Activated B cell treated with CpG ODN at 0.5 μM for 24 hours (primary cell): ENCODE results near the gene FANCC. TPM values are rescaled to one million over a fixed set of nuclear protein-coding genes. Genes with fewer than 3 reads are reported as not detected.
"Not testable (repeated sequence)": the region's sequence is repeated elsewhere in the genome, so short reads cannot be mapped to it uniquely, and the experiment has no call there.

Source experiments
- ATAC-seq: fragments of 200-7000 bp; cut with Tn5 transposase; one replicate; pipeline ENCODE4 v1.10.0; 2021; ENCODE audit warnings: low read depth, mild to moderate bottlenecking, moderate library complexity
- CTCF ChIA-PET: fragments of 350-600 bp; sonication (Branson Sonifier 250); formaldehyde crosslinking; loops from one replicate; lab custom pipeline; 2021; ENCODE audit warnings: antibody characterized with exemption; lab: Charles Lee
- POLR2A ChIA-PET: fragments of 350-600 bp; sonication (Branson Sonifier 250); formaldehyde crosslinking; loops from one replicate; lab custom pipeline; 2021; ENCODE audit warnings: antibody characterized with exemption; lab: Charles Lee
- DNase-seq: peaks from one replicate; pipeline ENCODE4 v3.0.0; 2022
- H3K27ac Mint-ChIP-seq: one replicate; pipeline ENCODE4 v1.8.0; 2020; ENCODE audit warnings: mixed read lengths
- H3K27me3 Mint-ChIP-seq: one replicate; pipeline ENCODE4 v1.8.0; 2021; ENCODE audit warnings: mixed read lengths
- H3K36me3 Mint-ChIP-seq: one replicate; pipeline ENCODE4 v1.8.0; 2021; ENCODE audit warnings: low read depth, mixed read lengths
- H3K4me1 Mint-ChIP-seq: one replicate; pipeline ENCODE4 v1.8.0; 2021; ENCODE audit warnings: mixed read lengths
- H3K4me3 Mint-ChIP-seq: one replicate; pipeline ENCODE4 v1.8.0; 2020; ENCODE audit warnings: mild to moderate bottlenecking, mixed read lengths
- H3K9me3 Mint-ChIP-seq: one replicate; pipeline ENCODE4 v1.8.0; 2020; ENCODE audit warnings: mixed read lengths
- intact Hi-C: fragments of 100-400 bp; cut with micrococcal nuclease; formaldehyde crosslinking; loops from one replicate; pipeline ENCODE4 v1.15.1; 2024
- total RNA-seq: library from RNA; stranded (reverse); gene quantifications from 2 replicates; pipeline ENCODE4 v1.2.3, GENCODE V29; 2022
- TF ChIP-seq, protein P1 (sequence below): fragments of 200-600 bp; IDR thresholded peaks from one replicate; pipeline ENCODE4 v1.8.0; 2022; ENCODE audit warnings: antibody characterized with exemption, mild to moderate bottlenecking

FANCC gene
- total RNA-seq, 1 donor from 2014 or later = 11.4 TPM

- H3K4me1 Mint-ChIP-seq = peaks cover 12% of the 10 kb centered on the region
- H3K4me3 Mint-ChIP-seq = no peak overlapping the region
- no peak for DNase-seq
- H3K36me3 Mint-ChIP-seq = peaks cover 10% of the 10 kb centered on the region
- POLR2A ChIA-PET = no interaction called here
- TF ChIP-seq, protein P1, sequence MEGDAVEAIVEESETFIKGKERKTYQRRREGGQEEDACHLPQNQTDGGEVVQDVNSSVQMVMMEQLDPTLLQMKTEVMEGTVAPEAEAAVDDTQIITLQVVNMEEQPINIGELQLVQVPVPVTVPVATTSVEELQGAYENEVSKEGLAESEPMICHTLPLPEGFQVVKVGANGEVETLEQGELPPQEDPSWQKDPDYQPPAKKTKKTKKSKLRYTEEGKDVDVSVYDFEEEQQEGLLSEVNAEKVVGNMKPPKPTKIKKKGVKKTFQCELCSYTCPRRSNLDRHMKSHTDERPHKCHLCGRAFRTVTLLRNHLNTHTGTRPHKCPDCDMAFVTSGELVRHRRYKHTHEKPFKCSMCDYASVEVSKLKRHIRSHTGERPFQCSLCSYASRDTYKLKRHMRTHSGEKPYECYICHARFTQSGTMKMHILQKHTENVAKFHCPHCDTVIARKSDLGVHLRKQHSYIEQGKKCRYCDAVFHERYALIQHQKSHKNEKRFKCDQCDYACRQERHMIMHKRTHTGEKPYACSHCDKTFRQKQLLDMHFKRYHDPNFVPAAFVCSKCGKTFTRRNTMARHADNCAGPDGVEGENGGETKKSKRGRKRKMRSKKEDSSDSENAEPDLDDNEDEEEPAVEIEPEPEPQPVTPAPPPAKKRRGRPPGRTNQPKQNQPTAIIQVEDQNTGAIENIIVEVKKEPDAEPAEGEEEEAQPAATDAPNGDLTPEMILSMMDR = no peak
- H3K9me3 Mint-ChIP-seq = peaks cover 14% of the 10 kb centered on the region
- H3K27ac Mint-ChIP-seq = no peak overlapping the region
- no peak for ATAC-seq
- intact Hi-C loops = no loop called here
- CTCF ChIA-PET = no interaction called here
- no peaks in the 10 kb centered on the region for H3K27me3 Mint-ChIP-seq
These were observed 40.0 kb downstream of the FANCC start for GRCh38 chr9:95277509-95277908.

DNA sequence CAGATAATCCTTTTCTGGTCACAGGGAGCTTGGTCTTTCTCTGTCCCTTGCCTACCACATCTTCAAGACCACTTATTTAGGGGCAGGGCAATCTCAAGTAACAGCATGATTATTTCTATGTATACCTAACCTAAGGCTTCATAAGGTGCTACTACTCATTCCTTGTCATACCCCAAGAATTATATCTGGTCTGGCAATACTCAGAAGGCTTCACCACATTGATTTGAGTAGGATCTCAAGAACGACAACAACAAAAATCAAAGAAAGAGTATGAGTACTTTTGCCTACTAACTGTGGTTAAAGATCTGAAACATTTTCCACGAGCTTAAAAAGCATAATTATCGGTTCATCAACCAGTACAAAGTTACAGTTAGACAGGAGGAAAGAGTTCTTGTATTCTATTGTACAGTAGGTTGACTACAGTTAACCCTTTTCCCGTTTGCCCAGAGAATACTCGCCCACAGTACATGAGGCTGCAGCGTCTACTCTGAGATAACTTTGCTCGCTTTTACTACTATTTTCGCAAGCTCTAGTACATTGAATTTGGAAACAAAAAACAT, 41.0 kb downstream of the FANCC start:
- Mint-ChIP-seq H3K9me3 (peaks cover 11% of the 10 kb centered on the region), H3K36me3 (peaks cover 10% of the 10 kb centered on the region), H3K4me3 (no peak overlapping the region), H3K4me1 (peaks cover 12% of the 10 kb centered on the region), H3K27me3 (no peaks in the 10 kb centered on the region), H3K27ac (no peak overlapping the region)
- TF ChIP-seq, protein P1 = no peak
- CTCF ChIA-PET = no interaction called here
- POLR2A ChIA-PET = interaction anchor here (0.5 kb wide), 1 partner anchor 9 kb away, joined by 4 read pairs; no protein-coding TSS in a partner anchor
- ATAC-seq (no peak), DNase-seq (no peak)
- intact Hi-C loops = no loop called here

DNA sequence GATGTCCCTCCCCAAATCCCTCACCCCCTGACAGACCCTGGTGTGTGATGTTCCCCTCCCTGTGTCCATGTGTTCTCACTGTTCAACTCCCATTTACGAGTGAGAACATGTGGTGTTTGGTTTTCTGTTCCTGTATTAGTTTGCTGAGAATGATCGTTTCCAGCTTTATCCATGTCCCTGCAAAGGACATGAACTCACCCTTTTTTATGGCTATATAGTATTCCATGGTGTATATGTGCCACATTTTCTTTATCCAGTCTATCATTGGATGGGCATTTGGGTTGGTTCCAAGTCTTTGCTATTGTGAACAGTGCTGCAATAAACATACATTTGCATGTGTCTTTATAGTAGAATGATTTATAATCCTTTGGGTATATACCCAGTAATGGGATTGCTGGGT, 43.3 kb downstream of the FANCC start:
- H3K27me3 Mint-ChIP-seq = not testable (repeated sequence)

GRCh38 chr9:95273369-95274022, 44.0 kb downstream of the FANCC start:
- ChIA-PET POLR2A (no interaction called here), CTCF (no interaction called here)
- Mint-ChIP-seq H3K4me1 (peaks cover 12% of the 10 kb centered on the region), H3K9me3 (no peaks in the 10 kb centered on the region), H3K27me3 (no peaks in the 10 kb centered on the region), H3K27ac (no peak overlapping the region), H3K36me3 (peaks cover 3% of the 10 kb centered on the region), H3K4me3 (no peak overlapping the region)
- DNase-seq (no peak), ATAC-seq (peak; percentile 40)
- intact Hi-C loops = no loop called here
- TF ChIP-seq, protein P1 = no peak

More for the DNA sequence above, 43.3 kb downstream of the FANCC start:
- CTCF ChIA-PET, H3K36me3 Mint-ChIP-seq, H3K4me3 Mint-ChIP-seq, DNase-seq, ATAC-seq, POLR2A ChIA-PET, H3K9me3 Mint-ChIP-seq, intact Hi-C loops, H3K27ac Mint-ChIP-seq: not testable (repeated sequence)
- peaks cover 12% of the 10 kb centered on the region for H3K4me1 Mint-ChIP-seq

GRCh38 chr9:95272830-95273229, 44.7 kb downstream of the FANCC start:
- H3K9me3 Mint-ChIP-seq = no peaks in the 10 kb centered on the region
- H3K27ac Mint-ChIP-seq = no peak overlapping the region
- no peaks in the 10 kb centered on the region for H3K36me3 Mint-ChIP-seq
- intact Hi-C loops = no loop called here
- no peaks in the 10 kb centered on the region for H3K27me3 Mint-ChIP-seq
- TF ChIP-seq, protein P1 = no peak
- ChIA-PET CTCF (no interaction called here), POLR2A (no interaction called here)
- H3K4me1 Mint-ChIP-seq = peaks cover 15% of the 10 kb centered on the region
- no peak overlapping the region for H3K4me3 Mint-ChIP-seq
- ATAC-seq (no peak), DNase-seq (no peak)
